Suprapubic skin (tissue), 4 donors: ENCODE results near the gene RFPL3. TPM values are rescaled to one million over a fixed set of nuclear protein-coding genes. Genes with fewer than 3 reads are reported as not detected.
"Not testable (repeated sequence)": the region's sequence is repeated elsewhere in the genome, so short reads cannot be mapped to it uniquely, and the experiment has no call there.

Source experiments
- DNase-seq, 2 donors: peaks; one replicate each; pipeline ENCODE4 v3.0.0-alpha.2; 2019; ENCODE audit warnings: low spot score in 2 of 2
- H3K27ac ChIP-seq: fragments of 200-600 bp; sonication (generic); one replicate; pipeline ENCODE4 v1.5.1; 2019
- H3K27me3 ChIP-seq: fragments of 200-600 bp; sonication (generic); one replicate; pipeline ENCODE4 v1.5.1; 2019
- H3K36me3 ChIP-seq: fragments of 200-600 bp; sonication (generic); one replicate; pipeline ENCODE4 v1.5.1; 2019
- H3K4me1 ChIP-seq: fragments of 200-600 bp; sonication (generic); one replicate; pipeline ENCODE4 v1.5.1; 2019
- H3K4me3 ChIP-seq: fragments of 200-600 bp; sonication (generic); one replicate; pipeline ENCODE4 v1.5.1; 2019; ENCODE audit warnings: mild to moderate bottlenecking
- H3K9me3 ChIP-seq: fragments of 200-600 bp; sonication (generic); one replicate; pipeline ENCODE4 v1.5.1; 2019
- EP300 ChIP-seq: sonication (generic); formaldehyde crosslinking; IDR thresholded peaks from one replicate; pipeline ENCODE4 v1.6.1; 2017; ENCODE audit warnings: antibody characterized with exemption
- POLR2A ChIP-seq, 2 donors: fragments of 450-650 bp; IDR thresholded peaks; one replicate each; pipeline ENCODE4 v1.6.1; 2017; ENCODE audit warnings: antibody characterized with exemption in 2 of 2, mild to moderate bottlenecking in 2 of 2, moderate library complexity in 2 of 2
- POLR2AphosphoS5 ChIP-seq, 3 donors: sonication (generic); formaldehyde crosslinking; IDR thresholded peaks; one replicate each; pipeline ENCODE4 v1.6.1; 2017; ENCODE audit warnings: antibody characterized with exemption in 3 of 3
- WGBS: methylation state at CpG from one replicate; pipeline ENCODE4 v1.1.5; 2018; 5-methylcytosine and 5-hydroxymethylcytosine counted together
- total RNA-seq, 4 donors: library from RNA; depleted of rRNA; stranded (reverse); fragments of >200 nt; gene quantifications; one replicate each; pipeline ENCODE4 v1.1.0, GENCODE V29; 2016
- TF ChIP-seq, protein P1 (sequence below), 2 donors: fragments of 200-600 bp in 1 of 2; fragments of 450-650 bp in 1 of 2; sonication (generic) in 1 of 2; IDR thresholded peaks; one replicate each; pipeline ENCODE4 v1.5.1; 2016 to 2019; ENCODE audit warnings: antibody characterized with exemption in 2 of 2, mild to moderate bottlenecking in 1 of 2, moderate library complexity in 1 of 2

RFPL3 gene
- not detected for total RNA-seq

- H3K9me3 ChIP-seq, DNase-seq, H3K36me3 ChIP-seq, H3K27me3 ChIP-seq, H3K27ac ChIP-seq, H3K4me1 ChIP-seq, H3K4me3 ChIP-seq: not testable (repeated sequence)
- 67% methylated on average over 9 of the region's 9 CpGs for WGBS
Observed at GRCh38 chr22:32357567-32357966, at the start of gene RFPL3. TSS of gene RFPL3 (plus strand) at chr22:32357867. CDS start at chr22:32358072, 205 bp downstream.

GRCh38 chr22:32308191-32308590 lies 49.5 kb upstream of the RFPL3 start:
- H3K4me3 ChIP-seq = no peak overlapping the region
- H3K27ac ChIP-seq = no peak overlapping the region
- no peak for DNase-seq
- H3K27me3 ChIP-seq = peaks cover 36% of the 10 kb centered on the region
- TF ChIP-seq, protein P1, sequence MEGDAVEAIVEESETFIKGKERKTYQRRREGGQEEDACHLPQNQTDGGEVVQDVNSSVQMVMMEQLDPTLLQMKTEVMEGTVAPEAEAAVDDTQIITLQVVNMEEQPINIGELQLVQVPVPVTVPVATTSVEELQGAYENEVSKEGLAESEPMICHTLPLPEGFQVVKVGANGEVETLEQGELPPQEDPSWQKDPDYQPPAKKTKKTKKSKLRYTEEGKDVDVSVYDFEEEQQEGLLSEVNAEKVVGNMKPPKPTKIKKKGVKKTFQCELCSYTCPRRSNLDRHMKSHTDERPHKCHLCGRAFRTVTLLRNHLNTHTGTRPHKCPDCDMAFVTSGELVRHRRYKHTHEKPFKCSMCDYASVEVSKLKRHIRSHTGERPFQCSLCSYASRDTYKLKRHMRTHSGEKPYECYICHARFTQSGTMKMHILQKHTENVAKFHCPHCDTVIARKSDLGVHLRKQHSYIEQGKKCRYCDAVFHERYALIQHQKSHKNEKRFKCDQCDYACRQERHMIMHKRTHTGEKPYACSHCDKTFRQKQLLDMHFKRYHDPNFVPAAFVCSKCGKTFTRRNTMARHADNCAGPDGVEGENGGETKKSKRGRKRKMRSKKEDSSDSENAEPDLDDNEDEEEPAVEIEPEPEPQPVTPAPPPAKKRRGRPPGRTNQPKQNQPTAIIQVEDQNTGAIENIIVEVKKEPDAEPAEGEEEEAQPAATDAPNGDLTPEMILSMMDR (IDR thresholded peaks at IDR 0.05) = no peak
- TF ChIP-seq POLR2AphosphoS5 (IDR thresholded peaks at IDR 0.05) (no peak), EP300 (no peak), POLR2A (IDR thresholded peaks at IDR 0.05) (no peak)
- no peaks in the 10 kb centered on the region for H3K36me3 ChIP-seq
- no peaks in the 10 kb centered on the region for H3K9me3 ChIP-seq
- no peaks in the 10 kb centered on the region for H3K4me1 ChIP-seq
- 92% methylated on average over 6 of the region's 7 CpGs for WGBS

DNA sequence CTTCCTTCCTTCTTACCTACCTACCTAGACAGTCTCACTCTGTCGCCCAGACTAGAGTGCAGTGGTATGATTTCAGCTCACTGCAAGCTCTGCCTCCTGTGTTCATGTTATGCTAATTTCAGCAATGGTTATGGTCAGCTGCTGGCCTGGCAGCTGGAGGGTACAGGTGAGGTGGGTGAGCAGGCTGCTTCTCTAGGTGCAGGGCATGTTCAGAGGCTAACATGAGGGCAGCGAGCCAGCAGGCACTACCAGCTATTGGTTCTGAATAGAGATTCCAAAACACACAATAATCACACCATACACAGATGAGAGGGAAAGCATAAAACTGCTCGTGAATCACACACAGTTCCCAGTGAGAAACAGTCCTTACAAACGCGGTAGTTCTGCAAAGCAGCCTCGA lies 48.7 kb upstream of the RFPL3 start:
- no peak for DNase-seq
- Histone ChIP-seq H3K27ac (no peak overlapping the region), H3K4me3 (no peak overlapping the region), H3K9me3 (no peaks in the 10 kb centered on the region), H3K4me1 (no peaks in the 10 kb centered on the region), H3K27me3 (peaks cover 38% of the 10 kb centered on the region), H3K36me3 (no peaks in the 10 kb centered on the region)
- no peak for TF ChIP-seq POLR2A (IDR thresholded peaks at IDR 0.05)
- TF ChIP-seq EP300 = no peak
- no peak for TF ChIP-seq POLR2AphosphoS5 (IDR thresholded peaks at IDR 0.05)
- TF ChIP-seq, protein P1 (IDR thresholded peaks at IDR 0.05) = no peak
- 67% methylated on average over 6 of the region's 6 CpGs for WGBS

GRCh38 chr22:32309585-32310251 lies 47.9 kb upstream of the RFPL3 start:
- H3K4me3 ChIP-seq = no peak overlapping the region
- no peak overlapping the region for H3K27ac ChIP-seq
- no peaks in the 10 kb centered on the region for H3K36me3 ChIP-seq
- no peak for DNase-seq
- TF ChIP-seq POLR2A (IDR thresholded peaks at IDR 0.05) (no peak), EP300 (no peak), POLR2AphosphoS5 (IDR thresholded peaks at IDR 0.05) (no peak)
- TF ChIP-seq, protein P1 (IDR thresholded peaks at IDR 0.05) = no peak
- 50% methylated on average over 6 of the region's 9 CpGs for WGBS
- no peaks in the 10 kb centered on the region for H3K4me1 ChIP-seq
- peaks cover 39% of the 10 kb centered on the region for H3K27me3 ChIP-seq
- no peaks in the 10 kb centered on the region for H3K9me3 ChIP-seq

- Histone ChIP-seq H3K4me1 (no peaks in the 10 kb centered on the region), H3K4me3 (no peak overlapping the region), H3K36me3 (no peaks in the 10 kb centered on the region), H3K27me3 (peaks cover 34% of the 10 kb centered on the region), H3K27ac (no peak overlapping the region), H3K9me3 (no peaks in the 10 kb centered on the region)
- no peak for TF ChIP-seq POLR2A (IDR thresholded peaks at IDR 0.05)
- TF ChIP-seq EP300 = no peak
- no peak for TF ChIP-seq POLR2AphosphoS5 (IDR thresholded peaks at IDR 0.05)
- TF ChIP-seq, protein P1 (IDR thresholded peaks at IDR 0.05) = no peak
- DNase-seq = no peak
- WGBS = 84% methylated on average over 5 of the region's 5 CpGs
Observed at GRCh38 chr22:32310777-32311176, 46.9 kb upstream of the RFPL3 start.
